Measurements from ENCODE around the gene RACGAP1. TPM values are rescaled to one million over a fixed set of nuclear protein-coding genes. Genes with fewer than 3 reads are reported as not detected.

The RACGAP1 gene
- total RNA-seq, 2 donors from 2014 or later: 2.6 to 3.3 TPM

DNA sequence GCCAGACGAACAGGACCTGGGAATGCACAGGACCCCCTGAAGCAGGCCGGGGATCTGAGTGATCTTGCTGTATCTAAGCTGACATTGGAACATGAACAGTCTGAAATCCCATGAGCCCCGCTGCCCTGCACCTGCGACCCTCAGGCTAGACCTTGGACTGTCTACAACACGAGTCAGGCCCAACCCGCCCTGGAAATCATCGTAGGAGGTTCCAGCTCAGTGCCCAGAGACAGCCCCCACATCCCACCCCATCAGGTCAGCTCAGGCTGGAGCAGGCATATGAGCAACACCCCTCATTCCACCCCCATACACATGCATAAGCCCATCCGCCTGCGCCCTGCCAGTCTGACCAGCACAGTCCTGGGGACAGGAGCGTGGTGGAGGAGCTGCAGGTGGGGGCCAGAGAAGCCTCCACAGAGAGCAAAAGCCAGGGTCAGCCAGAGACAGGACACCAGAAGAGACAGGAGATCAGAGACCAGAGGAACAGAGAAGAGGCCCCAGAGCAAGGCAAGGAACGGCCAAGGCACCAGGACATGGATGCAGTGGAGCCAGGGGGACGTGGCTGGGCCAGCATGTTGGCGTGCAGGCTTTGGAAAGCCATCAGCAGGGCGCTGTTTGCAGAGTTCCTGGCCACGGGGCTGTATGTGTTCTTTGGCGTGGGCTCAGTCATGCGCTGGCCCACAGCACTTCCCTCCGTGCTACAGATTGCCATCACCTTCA is 52.5 kb downstream of the RACGAP1 start, which contains the start of gene AQP6:
Gene AQP6 (plus strand): TSS at position 307 of the 720 bp plus-strand sequence. CDS start 227 bp downstream, at position 534.
- Histone ChIP-seq H3K27me3 (no peaks in the 10 kb centered on the region), H3K4me1 (peaks cover 0 to 20% of the 10 kb centered on the region in 2 donors), H3K4me3 (no peak within 1 kb of the TSS), H3K9me3 (no peaks in the 10 kb centered on the region), H3K27ac (no peak within 1 kb of the TSS), H3K36me3 (no peaks in the 10 kb centered on the region)
- no peak for DNase-seq (ENCODE audit: low spot score)
- TF ChIP-seq, protein P1, sequence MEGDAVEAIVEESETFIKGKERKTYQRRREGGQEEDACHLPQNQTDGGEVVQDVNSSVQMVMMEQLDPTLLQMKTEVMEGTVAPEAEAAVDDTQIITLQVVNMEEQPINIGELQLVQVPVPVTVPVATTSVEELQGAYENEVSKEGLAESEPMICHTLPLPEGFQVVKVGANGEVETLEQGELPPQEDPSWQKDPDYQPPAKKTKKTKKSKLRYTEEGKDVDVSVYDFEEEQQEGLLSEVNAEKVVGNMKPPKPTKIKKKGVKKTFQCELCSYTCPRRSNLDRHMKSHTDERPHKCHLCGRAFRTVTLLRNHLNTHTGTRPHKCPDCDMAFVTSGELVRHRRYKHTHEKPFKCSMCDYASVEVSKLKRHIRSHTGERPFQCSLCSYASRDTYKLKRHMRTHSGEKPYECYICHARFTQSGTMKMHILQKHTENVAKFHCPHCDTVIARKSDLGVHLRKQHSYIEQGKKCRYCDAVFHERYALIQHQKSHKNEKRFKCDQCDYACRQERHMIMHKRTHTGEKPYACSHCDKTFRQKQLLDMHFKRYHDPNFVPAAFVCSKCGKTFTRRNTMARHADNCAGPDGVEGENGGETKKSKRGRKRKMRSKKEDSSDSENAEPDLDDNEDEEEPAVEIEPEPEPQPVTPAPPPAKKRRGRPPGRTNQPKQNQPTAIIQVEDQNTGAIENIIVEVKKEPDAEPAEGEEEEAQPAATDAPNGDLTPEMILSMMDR (IDR thresholded peaks at IDR 0.05): no peak

DNA sequence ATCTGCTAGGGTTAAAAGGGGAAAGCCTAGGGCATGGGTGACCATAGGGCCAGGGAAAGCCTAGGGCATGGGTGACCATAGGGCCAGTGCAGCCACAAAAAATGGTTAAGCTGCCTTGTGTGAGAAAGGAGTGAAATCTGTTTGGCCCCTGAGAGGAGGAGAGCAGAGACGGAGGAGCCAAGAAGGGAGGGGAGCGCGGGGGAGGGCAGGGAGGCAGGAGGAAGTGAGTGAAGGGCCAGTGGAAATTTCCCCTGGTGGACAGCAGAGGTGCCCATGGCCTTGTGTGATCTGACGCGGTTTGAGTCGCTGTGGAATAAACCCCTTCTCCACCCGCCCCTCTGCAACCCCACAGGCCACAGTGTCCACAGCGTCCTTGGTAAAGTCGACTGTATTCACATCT is 53.2 kb downstream of the RACGAP1 start:
- Histone ChIP-seq H3K9me3 (no peaks in the 10 kb centered on the region), H3K4me1 (peaks cover 0 to 26% of the 10 kb centered on the region in 2 donors), H3K4me3 (no peak overlapping the region), H3K36me3 (no peaks in the 10 kb centered on the region), H3K27me3 (no peaks in the 10 kb centered on the region), H3K27ac (no peak overlapping the region)
- DNase-seq (ENCODE audit: low spot score): no peak
- TF ChIP-seq, protein P1 (IDR thresholded peaks at IDR 0.05): no peak

DNA sequence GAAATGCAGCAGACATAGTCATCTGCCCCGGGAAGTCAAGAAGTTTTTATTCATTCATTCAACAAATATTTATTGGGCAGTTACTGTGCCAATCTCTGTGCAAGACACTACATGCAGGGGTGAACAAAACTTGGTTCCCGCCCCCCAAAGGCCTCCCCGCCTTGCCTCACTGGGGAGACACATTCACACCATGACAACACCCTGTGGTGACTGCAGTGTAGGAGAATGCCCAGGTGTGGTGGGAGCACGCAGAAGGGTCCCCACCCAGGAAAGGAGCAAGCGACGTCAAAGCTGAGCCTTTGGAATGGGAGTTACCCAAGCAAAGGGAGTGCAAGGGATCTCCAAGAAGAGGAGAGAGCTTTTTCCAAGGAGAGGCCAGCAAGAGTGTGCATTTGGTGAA is 54.2 kb downstream of the RACGAP1 start:
- Histone ChIP-seq H3K27ac (no peak overlapping the region), H3K9me3 (no peaks in the 10 kb centered on the region), H3K36me3 (no peaks in the 10 kb centered on the region), H3K4me3 (no peak overlapping the region), H3K4me1 (peaks cover 0 to 31% of the 10 kb centered on the region in 2 donors), H3K27me3 (no peaks in the 10 kb centered on the region)
- no peak for DNase-seq (ENCODE audit: low spot score)
- TF ChIP-seq, protein P1 (IDR thresholded peaks at IDR 0.05): no peak

DNA sequence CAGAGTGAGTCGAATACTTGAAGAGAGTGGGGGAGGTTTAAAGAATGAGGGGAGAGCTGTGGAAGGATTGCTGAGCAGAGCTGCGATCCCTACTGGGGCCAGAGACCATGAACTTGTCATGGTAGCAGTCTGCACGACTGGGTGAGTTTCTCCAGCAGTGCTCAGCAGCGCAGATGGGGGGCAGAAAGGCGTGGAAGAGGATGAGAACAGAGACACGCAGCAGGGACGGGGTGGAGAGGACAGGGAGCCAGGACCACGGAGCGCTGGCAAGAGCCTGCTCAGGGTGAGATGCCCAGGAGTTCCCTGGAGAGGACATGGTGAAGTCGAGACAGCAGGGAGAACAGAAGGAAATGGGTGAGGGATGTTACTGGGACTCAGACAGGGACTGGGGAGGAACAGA is 54.6 kb downstream of the RACGAP1 start:
- no peak for DNase-seq (ENCODE audit: low spot score)
- no peak overlapping the region for H3K27ac ChIP-seq
- no peak overlapping the region for H3K4me3 ChIP-seq
- TF ChIP-seq, protein P1 (IDR thresholded peaks at IDR 0.05): no peak
- peaks cover 0 to 31% of the 10 kb centered on the region in 2 donors for H3K4me1 ChIP-seq
- H3K36me3 ChIP-seq: no peaks in the 10 kb centered on the region
- H3K27me3 ChIP-seq: no peaks in the 10 kb centered on the region
- no peaks in the 10 kb centered on the region for H3K9me3 ChIP-seq

DNA sequence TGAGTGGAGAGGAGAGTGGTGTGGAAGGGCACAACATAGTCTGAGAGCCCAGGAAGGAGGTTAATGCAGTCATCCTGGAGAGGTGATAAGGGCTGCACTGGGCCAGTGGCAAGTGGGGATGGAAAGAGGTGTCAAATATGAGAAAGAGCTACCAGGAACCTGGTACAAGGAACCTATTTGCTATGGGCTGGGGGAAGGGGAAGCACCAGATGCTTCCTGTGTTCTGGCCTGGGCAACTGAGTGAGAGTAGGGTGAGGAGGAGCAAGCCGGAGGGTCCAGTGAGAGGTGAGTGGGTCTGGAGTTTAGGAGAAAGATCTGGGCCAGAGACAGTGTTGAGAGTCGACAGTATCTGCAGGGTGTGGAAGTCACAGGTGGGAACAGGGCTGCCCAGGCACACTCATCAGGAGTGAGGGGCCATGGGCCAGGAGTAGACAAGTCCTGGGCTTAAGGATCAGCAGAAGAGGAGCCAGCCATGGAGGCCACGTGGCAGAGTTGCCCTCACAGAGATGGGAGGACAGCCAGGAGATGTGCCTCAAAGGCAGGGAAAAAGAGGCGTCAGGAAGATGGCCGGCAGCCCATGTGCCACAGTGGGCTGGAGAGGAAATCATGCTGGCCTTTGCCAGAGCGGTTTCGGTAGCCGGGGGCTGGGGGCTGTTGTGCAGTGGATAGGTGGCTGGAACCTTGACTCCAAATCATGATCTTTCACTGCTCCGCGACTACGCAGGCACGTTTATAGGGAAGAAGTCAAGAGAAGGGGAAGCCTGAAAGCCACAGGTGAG is 55.5 kb downstream of the RACGAP1 start:
- Histone ChIP-seq H3K27me3 (no peaks in the 10 kb centered on the region), H3K9me3 (no peaks in the 10 kb centered on the region), H3K4me3 (no peak overlapping the region), H3K36me3 (no peaks in the 10 kb centered on the region), H3K4me1 (peaks cover 0 to 24% of the 10 kb centered on the region in 2 donors), H3K27ac (no peak overlapping the region)
- DNase-seq (ENCODE audit: low spot score): no peak
- TF ChIP-seq, protein P1 (IDR thresholded peaks at IDR 0.05): no peak
